OCI-LY7 (cell line): ENCODE measurements around the gene ZYX.

Experiments used
- EZH2phosphoT487 ChIP-seq: fragments of 200-600 bp; sonication (generic); IDR thresholded peaks from 2 replicates; pipeline ENCODE4 v1.6.1; 2018; ENCODE audit warnings: low read depth, borderline replicate concordance, mild to moderate bottlenecking, mixed run types, antibody characterized with exemption, low read length, moderate library complexity, mixed read lengths
- TF ChIP-seq, protein P1 (sequence below): fragments of 200-600 bp; sonication (generic); conservative IDR thresholded peaks from 2 replicates; pipeline ENCODE4 v1.5.1; 2014; ENCODE audit warnings: mild to moderate bottlenecking, antibody characterized with exemption, low read length, moderate library complexity, mixed read lengths

DNA sequence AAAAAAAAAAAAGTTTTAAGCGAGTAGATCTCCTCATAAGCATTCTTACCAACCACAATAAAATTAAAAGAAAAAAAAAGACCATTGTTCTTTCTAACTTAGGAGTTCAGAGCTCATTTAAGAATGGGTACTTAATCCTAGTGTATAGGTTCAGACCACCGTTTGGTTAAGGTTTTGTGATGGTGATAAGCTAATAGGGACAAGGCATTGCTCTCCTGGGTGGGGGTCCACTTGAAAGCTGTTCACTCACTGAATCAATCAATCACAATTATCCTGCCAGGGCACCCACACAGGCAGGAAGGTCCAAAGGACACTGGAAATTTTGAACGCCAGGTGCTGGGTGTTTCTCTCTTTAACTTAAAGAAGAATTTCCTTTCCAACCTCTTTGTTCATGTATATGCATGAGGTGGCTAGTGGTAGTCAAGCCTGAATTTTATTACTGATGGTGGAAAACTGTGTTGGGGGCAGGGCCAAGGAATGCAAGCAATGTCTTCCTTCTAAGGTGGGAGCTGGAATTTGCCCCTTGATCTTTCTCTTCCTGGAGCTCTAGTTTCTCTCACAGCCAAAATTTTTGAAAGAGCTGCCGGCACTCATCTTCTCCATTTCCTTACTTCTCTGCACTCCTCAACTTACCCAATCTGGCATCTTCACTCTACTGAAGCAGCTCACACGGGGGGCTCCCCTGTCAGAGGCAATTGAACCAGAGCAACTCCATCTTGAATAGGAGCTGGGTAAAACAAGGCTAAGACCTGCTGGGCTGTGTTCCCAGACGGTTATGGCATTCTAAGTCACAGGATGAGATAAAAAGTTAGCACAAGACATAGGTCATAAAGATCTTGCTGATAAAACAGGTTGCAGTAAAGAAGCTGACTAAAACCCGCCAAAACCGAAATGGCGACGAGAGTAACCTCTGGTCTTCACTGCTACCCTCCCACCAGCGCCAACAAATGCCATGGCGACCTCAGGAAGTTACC is 11.2 kb upstream of the ZYX start:
- TF ChIP-seq, protein P1, sequence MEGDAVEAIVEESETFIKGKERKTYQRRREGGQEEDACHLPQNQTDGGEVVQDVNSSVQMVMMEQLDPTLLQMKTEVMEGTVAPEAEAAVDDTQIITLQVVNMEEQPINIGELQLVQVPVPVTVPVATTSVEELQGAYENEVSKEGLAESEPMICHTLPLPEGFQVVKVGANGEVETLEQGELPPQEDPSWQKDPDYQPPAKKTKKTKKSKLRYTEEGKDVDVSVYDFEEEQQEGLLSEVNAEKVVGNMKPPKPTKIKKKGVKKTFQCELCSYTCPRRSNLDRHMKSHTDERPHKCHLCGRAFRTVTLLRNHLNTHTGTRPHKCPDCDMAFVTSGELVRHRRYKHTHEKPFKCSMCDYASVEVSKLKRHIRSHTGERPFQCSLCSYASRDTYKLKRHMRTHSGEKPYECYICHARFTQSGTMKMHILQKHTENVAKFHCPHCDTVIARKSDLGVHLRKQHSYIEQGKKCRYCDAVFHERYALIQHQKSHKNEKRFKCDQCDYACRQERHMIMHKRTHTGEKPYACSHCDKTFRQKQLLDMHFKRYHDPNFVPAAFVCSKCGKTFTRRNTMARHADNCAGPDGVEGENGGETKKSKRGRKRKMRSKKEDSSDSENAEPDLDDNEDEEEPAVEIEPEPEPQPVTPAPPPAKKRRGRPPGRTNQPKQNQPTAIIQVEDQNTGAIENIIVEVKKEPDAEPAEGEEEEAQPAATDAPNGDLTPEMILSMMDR = no peak
- TF ChIP-seq EZH2phosphoT487 = no peak
